ENCODE measurements around the gene SFTA2. TPM values are rescaled to one million over a fixed set of nuclear protein-coding genes. Genes with fewer than 3 reads are reported as not detected.

Gene SFTA2
- total and polyA plus RNA-seq, 9 of the 15 experiments (the other 6 are each of a cell fraction or from before 2014, with no cell fraction given) = not detected

DNA sequence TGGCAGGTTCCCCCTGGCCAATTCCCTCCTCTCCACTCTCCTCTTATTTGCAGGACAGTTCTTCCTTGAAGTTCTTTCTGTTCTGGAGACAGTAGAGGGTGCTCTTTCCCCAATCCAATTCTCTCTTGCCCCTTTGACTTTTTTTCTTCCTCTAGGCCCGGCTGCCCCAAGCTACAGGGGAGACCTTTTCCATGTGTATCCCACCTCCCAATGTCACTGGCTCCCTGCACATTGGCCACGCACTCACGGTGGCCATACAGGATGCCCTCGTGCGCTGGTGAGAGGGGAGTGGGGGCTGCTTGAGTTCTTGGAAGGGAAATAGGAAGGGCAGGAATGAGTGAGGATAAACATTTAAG is 16.4 kb downstream of the SFTA2 start (continued):
- TF ChIP-seq CTCF (IDR thresholded peaks at IDR 0.05 in 2 of 3, conservative IDR thresholded peaks at IDR 0.05 in 1 of 3; ENCODE audit: insufficient read depth in 2 of 3, low read depth in 1 of 3, low read length in 3 of 3) (peak; percentile 75 to 92 (median 85)), SMC3 (conservative IDR thresholded peaks at IDR 0.05; ENCODE audit: insufficient read depth, low read depth, low read length) (peak; percentile 81), ZNF436 (CRISPR knock-in tag; IDR thresholded peaks at IDR 0.05) (no peak), ZNF384 (IDR thresholded peaks at IDR 0.05; ENCODE audit: low read depth, low read length) (peak; percentile 93), HCFC1 (IDR thresholded peaks at IDR 0.05; ENCODE audit: low read depth, low read length) (no peak), HDGF (IDR thresholded peaks at IDR 0.05) (0 out of 2 replicates have a peak, but pooled peaks have one; percentile 69), ELF4 (CRISPR knock-in tag; IDR thresholded peaks at IDR 0.05) (peak; percentile 31; the same call in 1 of the 2 replicates), ATF4 (CRISPR knock-in tag; IDR thresholded peaks at IDR 0.05) (no peak), ZNF239 (CRISPR knock-in tag; IDR thresholded peaks at IDR 0.05) (no peak), CHD1 (IDR thresholded peaks at IDR 0.05; ENCODE audit: low read length) (no peak), ZNF263 (CRISPR knock-in tag; IDR thresholded peaks at IDR 0.05; ENCODE audit: borderline replicate concordance) (no peak), JUN (IDR thresholded peaks at IDR 0.05; ENCODE audit: borderline replicate concordance, low read depth, low read length) (no peak), JUN (CRISPR knock-in tag; IDR thresholded peaks at IDR 0.05; ENCODE audit: borderline replicate concordance) (no peak), UBTF (IDR thresholded peaks at IDR 0.05; ENCODE audit: borderline replicate concordance in 1 of 2, low read depth in 2 of 2, low read length in 2 of 2) (0 out of 4 replicates have a peak, but pooled peaks of 1 of the 2 experiments have one; percentile 21), FOXA1 (IDR thresholded peaks at IDR 0.05; ENCODE audit: borderline replicate concordance) (no peak), ARNT (IDR thresholded peaks at IDR 0.05) (0 out of 4 replicates have a peak, but pooled peaks of 1 of the 2 experiments have one; percentile 26), KLF16 (IDR thresholded peaks at IDR 0.05) (0 out of 2 replicates have a peak, but pooled peaks have one; percentile 23), FOXK1 (CRISPR knock-in tag; IDR thresholded peaks at IDR 0.05; ENCODE audit: borderline replicate concordance) (0 out of 2 replicates have a peak, but pooled peaks have one; percentile 35)

Data from K562 (cell line).